ENCODE data around the gene MRPL33.

GRCh38 chr2:27808984-27809383, 37.5 kb downstream of the MRPL33 start:
- TF ChIP-seq, protein P1, sequence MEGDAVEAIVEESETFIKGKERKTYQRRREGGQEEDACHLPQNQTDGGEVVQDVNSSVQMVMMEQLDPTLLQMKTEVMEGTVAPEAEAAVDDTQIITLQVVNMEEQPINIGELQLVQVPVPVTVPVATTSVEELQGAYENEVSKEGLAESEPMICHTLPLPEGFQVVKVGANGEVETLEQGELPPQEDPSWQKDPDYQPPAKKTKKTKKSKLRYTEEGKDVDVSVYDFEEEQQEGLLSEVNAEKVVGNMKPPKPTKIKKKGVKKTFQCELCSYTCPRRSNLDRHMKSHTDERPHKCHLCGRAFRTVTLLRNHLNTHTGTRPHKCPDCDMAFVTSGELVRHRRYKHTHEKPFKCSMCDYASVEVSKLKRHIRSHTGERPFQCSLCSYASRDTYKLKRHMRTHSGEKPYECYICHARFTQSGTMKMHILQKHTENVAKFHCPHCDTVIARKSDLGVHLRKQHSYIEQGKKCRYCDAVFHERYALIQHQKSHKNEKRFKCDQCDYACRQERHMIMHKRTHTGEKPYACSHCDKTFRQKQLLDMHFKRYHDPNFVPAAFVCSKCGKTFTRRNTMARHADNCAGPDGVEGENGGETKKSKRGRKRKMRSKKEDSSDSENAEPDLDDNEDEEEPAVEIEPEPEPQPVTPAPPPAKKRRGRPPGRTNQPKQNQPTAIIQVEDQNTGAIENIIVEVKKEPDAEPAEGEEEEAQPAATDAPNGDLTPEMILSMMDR (conservative IDR thresholded peaks at IDR 0.05) = no peak
- no peak for TF ChIP-seq EZH2 (IDR thresholded peaks at IDR 0.05; ENCODE audit: low read depth)
